Measurements from ENCODE around the gene VRK3. TPM values are rescaled to one million over a fixed set of nuclear protein-coding genes. Genes with fewer than 3 reads are reported as not detected.

VRK3 gene
- total and polyA plus RNA-seq, 2 donors (not counting 1 experiment from before 2014, with no cell fraction given) = 58.5 to 123 TPM

DNA sequence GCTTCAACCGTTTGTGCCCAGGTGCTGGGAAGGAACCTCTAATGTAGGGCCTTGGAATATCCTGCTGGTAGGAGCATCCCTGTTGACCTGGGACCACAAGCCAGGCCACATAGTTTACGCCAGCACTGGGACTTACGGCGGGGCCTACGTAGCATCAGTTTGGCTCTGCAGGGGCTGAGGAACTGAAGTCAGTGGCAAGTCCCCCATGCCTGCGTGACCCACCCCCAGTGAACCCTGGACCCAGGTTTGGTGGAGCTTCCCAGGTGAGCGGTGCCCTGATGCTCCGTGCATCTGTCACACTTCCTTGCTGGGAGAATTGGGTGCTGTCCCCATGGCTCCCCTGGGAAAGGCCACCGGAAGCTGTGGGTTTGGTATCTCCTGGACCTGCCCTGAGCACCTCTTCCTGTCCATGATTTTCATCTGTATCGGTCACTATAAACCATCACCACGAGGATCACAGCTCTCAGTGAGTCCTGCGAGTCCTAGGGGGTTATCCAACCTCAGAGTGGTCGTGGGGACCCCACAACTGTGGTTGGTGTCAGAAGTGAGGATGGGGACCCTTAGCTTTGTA, 74.1 kb downstream of the VRK3 start:
- 88% methylated on average over 13 of the region's 13 CpGs for WGBS (ENCODE audit: insufficient coverage)
- CTCF ChIA-PET = interaction anchor here (0.5 to 2.6 kb wide), 3 partner anchors 17 to 34 kb away, joined by 3 to 9 read pairs (median 4); no protein-coding TSS in a partner anchor

GRCh38 chr19:49950590-49950948, 74.6 kb downstream of the VRK3 start:
- Mint-ChIP-seq H3K4me1 (peaks cover 13% of the 10 kb centered on the region), H3K9me3 (ENCODE audit: insufficient read depth) (no peaks in the 10 kb centered on the region), H3K4me3 (no peak overlapping the region), H3K27me3 (peaks cover 36% of the 10 kb centered on the region), H3K27ac (no peak overlapping the region)
- H2AFZ ChIP-seq (ENCODE audit: insufficient read depth, low read depth, low read length, poor library complexity, severe bottlenecking) = no peak overlapping the region
- intact Hi-C loops (cut with micrococcal nuclease) = no loop called here
- no peaks in the 10 kb centered on the region for H3K36me3 ChIP-seq (replicated peaks in 1 of 2; ENCODE audit: control extremely low read depth in 1 of 2, control insufficient read depth in 1 of 2, extremely low read depth in 1 of 2, insufficient read depth in 2 of 2, low read length in 1 of 2)
- ATAC-seq (ENCODE audit: low read depth) = no peak
- H3K79me2 ChIP-seq (ENCODE audit: control insufficient read depth, insufficient read depth, low read length) = no peaks in the 10 kb centered on the region
- H4K20me1 ChIP-seq (ENCODE audit: control insufficient read depth, insufficient read depth, low read length, poor library complexity, severe bottlenecking) = no peaks in the 10 kb centered on the region
- ChIA-PET POLR2A (no interaction called here), CTCF (interaction anchor here (0.5 to 2.6 kb wide), 3 partner anchors 16 to 34 kb away, joined by 3 to 9 read pairs (median 4); no protein-coding TSS in a partner anchor)
- H3K9ac ChIP-seq (ENCODE audit: low read length) = no peak overlapping the region
- no peak overlapping the region for H3K4me3 ChIP-seq (ENCODE audit: control extremely low read depth in 1 of 5, extremely low read depth in 1 of 5, insufficient read depth in 1 of 5, low read depth in 2 of 5, low read length in 4 of 5)
- peaks cover 0 to 5% (median 0%) of the 10 kb centered on the region in 3 donors for H3K9me3 ChIP-seq (ENCODE audit: control extremely low read depth in 1 of 3, control insufficient read depth in 2 of 3, insufficient read depth in 1 of 3, low read length in 2 of 3)
- H3K27me3 ChIP-seq (replicated peaks in 1 of 4; ENCODE audit: control extremely low read depth in 1 of 4, control insufficient read depth in 3 of 4, insufficient read depth in 4 of 4, low read length in 3 of 4) = peaks cover 0 to 28% (median 2%) of the 10 kb centered on the region in 4 experiments
- TF ChIP-seq, protein P1, sequence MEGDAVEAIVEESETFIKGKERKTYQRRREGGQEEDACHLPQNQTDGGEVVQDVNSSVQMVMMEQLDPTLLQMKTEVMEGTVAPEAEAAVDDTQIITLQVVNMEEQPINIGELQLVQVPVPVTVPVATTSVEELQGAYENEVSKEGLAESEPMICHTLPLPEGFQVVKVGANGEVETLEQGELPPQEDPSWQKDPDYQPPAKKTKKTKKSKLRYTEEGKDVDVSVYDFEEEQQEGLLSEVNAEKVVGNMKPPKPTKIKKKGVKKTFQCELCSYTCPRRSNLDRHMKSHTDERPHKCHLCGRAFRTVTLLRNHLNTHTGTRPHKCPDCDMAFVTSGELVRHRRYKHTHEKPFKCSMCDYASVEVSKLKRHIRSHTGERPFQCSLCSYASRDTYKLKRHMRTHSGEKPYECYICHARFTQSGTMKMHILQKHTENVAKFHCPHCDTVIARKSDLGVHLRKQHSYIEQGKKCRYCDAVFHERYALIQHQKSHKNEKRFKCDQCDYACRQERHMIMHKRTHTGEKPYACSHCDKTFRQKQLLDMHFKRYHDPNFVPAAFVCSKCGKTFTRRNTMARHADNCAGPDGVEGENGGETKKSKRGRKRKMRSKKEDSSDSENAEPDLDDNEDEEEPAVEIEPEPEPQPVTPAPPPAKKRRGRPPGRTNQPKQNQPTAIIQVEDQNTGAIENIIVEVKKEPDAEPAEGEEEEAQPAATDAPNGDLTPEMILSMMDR (IDR thresholded peaks at IDR 0.05) = no peak
- TF ChIP-seq EZH2 (IDR thresholded peaks at IDR 0.05; ENCODE audit: borderline replicate concordance, insufficient read depth, low read depth, low read length, poor library complexity, severe bottlenecking) = no peak
- WGBS (ENCODE audit: insufficient coverage) = 95% methylated on average over 3 of the region's 5 CpGs
- no peak overlapping the region for H3K27ac ChIP-seq (ENCODE audit: low read length in 2 of 2)
- H3K4me2 ChIP-seq (replicated peaks; ENCODE audit: low read depth, low read length, poor library complexity, severe bottlenecking) = no peak overlapping the region
- DNase-seq = no peak
- peaks cover 3 to 8% of the 10 kb centered on the region in 2 donors for H3K4me1 ChIP-seq (ENCODE audit: control insufficient read depth in 2 of 2, insufficient read depth in 2 of 2, low read length in 2 of 2)

More for the DNA sequence above, 74.1 kb downstream of the VRK3 start:
- TF ChIP-seq EZH2 (IDR thresholded peaks at IDR 0.05; ENCODE audit: borderline replicate concordance, insufficient read depth, low read depth, low read length, poor library complexity, severe bottlenecking) = no peak
- TF ChIP-seq, protein P1 (IDR thresholded peaks at IDR 0.05) = no peak
- intact Hi-C loops (cut with micrococcal nuclease) = no loop called here
- Histone ChIP-seq H3K79me2 (ENCODE audit: control insufficient read depth, insufficient read depth, low read length) (no peaks in the 10 kb centered on the region), H3K9ac (ENCODE audit: low read length) (no peak overlapping the region), H3K27ac (ENCODE audit: low read length in 2 of 2) (no peak overlapping the region), H3K9me3 (ENCODE audit: control extremely low read depth in 1 of 3, control insufficient read depth in 2 of 3, insufficient read depth in 1 of 3, low read length in 2 of 3) (peaks cover 0 to under 1% (median 0%) of the 10 kb centered on the region in 3 donors), H3K36me3 (replicated peaks in 1 of 2; ENCODE audit: control extremely low read depth in 1 of 2, control insufficient read depth in 1 of 2, extremely low read depth in 1 of 2, insufficient read depth in 2 of 2, low read length in 1 of 2) (no peaks in the 10 kb centered on the region), H4K20me1 (ENCODE audit: control insufficient read depth, insufficient read depth, low read length, poor library complexity, severe bottlenecking) (no peaks in the 10 kb centered on the region), H3K4me3 (ENCODE audit: control extremely low read depth in 1 of 5, extremely low read depth in 1 of 5, insufficient read depth in 1 of 5, low read depth in 2 of 5, low read length in 4 of 5) (no peak overlapping the region), H2AFZ (ENCODE audit: insufficient read depth, low read depth, low read length, poor library complexity, severe bottlenecking) (no peak overlapping the region), H3K4me2 (replicated peaks; ENCODE audit: low read depth, low read length, poor library complexity, severe bottlenecking) (no peak overlapping the region), H3K27me3 (replicated peaks in 1 of 4; ENCODE audit: control extremely low read depth in 1 of 4, control insufficient read depth in 3 of 4, insufficient read depth in 4 of 4, low read length in 3 of 4) (peaks cover 0 to 28% (median 2%) of the 10 kb centered on the region in 4 experiments), H3K4me1 (ENCODE audit: control insufficient read depth in 2 of 2, insufficient read depth in 2 of 2, low read length in 2 of 2) (peaks cover 3 to 8% of the 10 kb centered on the region in 2 donors)
- POLR2A ChIA-PET = no interaction called here
- Mint-ChIP-seq H3K9me3 (ENCODE audit: insufficient read depth) (no peaks in the 10 kb centered on the region), H3K4me1 (peaks cover 13% of the 10 kb centered on the region), H3K27me3 (peaks cover 39% of the 10 kb centered on the region), H3K27ac (no peak overlapping the region), H3K4me3 (no peak overlapping the region)
- DNase-seq (no peak), ATAC-seq (ENCODE audit: low read depth) (no peak)
